ENCODE measurements around the gene FUCA1. TPM values are rescaled to one million over a fixed set of nuclear protein-coding genes. Genes with fewer than 3 reads are reported as not detected.

The FUCA1 gene
- total RNA-seq, 4 donors from 2014 or later: 75.5 to 133 (median 112) TPM

DNA sequence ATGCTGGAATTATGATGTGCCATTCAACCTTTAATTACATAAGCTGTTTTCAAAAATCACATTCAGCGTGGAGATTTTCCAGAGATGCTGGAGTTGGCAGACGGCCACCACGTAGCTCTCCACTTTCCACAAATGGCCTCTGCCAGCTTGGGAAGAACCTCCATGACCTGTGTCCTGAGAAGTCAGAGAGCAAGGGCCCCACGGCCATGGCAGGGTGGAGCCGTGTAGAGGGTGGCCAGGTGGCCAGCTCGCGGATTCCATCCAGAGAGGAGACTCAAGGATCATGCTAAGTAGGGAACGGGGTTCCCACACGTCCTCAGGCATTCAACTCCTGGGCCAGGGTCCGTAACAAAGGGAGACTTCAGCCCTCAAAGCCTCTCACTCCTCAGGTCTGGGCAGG is 66.2 kb downstream of the FUCA1 start:
- intact Hi-C loops (cut with DNase I): no loop called here
- Histone ChIP-seq H3K9me3 (no peaks in the 10 kb centered on the region), H3K4me1 (peaks cover 8 to 20% of the 10 kb centered on the region in 2 donors), H3K4me3 (replicated peaks in 1 of 3) (no peak overlapping the region), H3K27ac (no peak overlapping the region), H3K27me3 (no peaks in the 10 kb centered on the region), H3K36me3 (no peaks in the 10 kb centered on the region)
- WGBS, 2 donors: 65 to 70% methylated on average over 9 to 10 of the region's 10 CpGs
- DNase-seq: no peak
- TF ChIP-seq, protein P1, sequence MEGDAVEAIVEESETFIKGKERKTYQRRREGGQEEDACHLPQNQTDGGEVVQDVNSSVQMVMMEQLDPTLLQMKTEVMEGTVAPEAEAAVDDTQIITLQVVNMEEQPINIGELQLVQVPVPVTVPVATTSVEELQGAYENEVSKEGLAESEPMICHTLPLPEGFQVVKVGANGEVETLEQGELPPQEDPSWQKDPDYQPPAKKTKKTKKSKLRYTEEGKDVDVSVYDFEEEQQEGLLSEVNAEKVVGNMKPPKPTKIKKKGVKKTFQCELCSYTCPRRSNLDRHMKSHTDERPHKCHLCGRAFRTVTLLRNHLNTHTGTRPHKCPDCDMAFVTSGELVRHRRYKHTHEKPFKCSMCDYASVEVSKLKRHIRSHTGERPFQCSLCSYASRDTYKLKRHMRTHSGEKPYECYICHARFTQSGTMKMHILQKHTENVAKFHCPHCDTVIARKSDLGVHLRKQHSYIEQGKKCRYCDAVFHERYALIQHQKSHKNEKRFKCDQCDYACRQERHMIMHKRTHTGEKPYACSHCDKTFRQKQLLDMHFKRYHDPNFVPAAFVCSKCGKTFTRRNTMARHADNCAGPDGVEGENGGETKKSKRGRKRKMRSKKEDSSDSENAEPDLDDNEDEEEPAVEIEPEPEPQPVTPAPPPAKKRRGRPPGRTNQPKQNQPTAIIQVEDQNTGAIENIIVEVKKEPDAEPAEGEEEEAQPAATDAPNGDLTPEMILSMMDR (IDR thresholded peaks at IDR 0.05): no peak
- TF ChIP-seq POLR2A (IDR thresholded peaks at IDR 0.05): no peak

DNA sequence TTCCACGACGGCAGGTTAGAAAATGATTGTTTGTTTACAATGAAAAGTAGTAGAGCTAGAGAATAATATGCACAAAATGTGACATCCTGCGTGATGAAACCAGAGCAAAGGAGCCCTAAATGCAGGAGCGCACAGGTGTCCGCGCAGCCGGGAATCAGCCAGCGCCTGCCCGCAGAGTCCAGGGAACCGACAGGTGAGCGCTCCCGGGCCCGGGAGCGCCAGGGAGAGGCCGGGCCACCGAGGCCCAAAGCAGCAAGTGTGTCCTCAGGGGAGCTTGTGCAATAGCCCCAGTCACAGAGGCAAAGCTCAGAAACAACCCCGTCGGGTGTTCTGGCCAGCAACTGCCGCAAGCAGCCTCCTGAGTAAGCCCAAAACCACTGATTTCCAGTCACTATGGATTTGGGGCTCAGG is 66.7 kb downstream of the FUCA1 start:
- intact Hi-C loops (cut with DNase I): no loop called here
- no peaks in the 10 kb centered on the region for H3K36me3 ChIP-seq

DNA sequence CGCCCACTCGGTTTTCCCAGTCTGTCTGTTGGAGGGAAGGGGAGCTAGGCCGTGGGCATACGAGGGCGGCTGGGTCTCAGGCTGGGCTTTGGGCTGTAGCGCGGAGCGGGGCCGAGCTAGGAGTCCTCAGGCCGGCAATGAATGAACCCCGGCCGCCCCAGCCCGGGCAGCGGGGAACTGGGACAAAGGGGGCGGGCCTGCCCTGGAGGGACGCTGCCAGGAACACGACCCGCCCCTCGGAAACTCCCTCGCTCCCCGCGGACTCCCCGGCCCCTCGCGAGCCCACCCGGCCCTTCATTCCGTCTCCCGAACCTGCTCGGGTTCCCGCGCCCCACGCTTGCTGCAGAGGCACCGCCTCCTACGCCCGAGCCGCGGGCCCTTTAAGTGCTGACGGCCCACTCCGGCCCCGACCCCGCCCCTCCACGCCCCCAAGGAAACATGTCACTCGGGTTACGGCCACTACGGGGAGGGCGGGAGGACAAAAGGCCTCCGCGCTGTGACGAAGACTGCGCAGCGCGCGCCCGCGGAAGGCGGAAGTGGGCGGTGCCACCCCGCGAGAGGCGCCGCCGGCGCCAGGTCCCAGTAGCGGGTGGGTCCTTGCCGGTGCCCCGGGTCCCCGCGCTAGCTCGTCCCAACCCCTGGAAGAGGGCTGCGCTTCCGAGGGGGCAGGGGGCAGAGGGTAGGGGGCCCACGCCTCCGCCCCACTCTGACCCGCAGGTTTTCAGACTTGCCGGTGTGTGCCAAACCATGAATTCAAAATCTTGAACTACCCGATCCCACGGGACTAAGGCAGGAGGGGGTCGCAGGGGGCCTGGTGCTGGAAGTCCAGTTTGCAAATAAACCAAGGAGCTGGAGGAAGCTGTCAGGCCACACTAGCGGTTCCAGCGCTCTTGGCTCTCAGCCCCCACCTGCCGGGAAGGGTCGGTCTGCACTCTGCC is 67.4 kb downstream of the FUCA1 start, which contains the start of gene GALE:
GALE (minus strand) TSS at position 355 of the 938 bp plus-strand sequence. CDS start 1,747 bp downstream, outside the sequence.
- Histone ChIP-seq H3K27me3 (no peaks in the 10 kb centered on the region), H3K36me3 (peaks cover 0 to 2% of the 10 kb centered on the region in 2 donors), H3K4me1 (peaks cover 8 to 20% of the 10 kb centered on the region in 2 donors), H3K9me3 (no peaks in the 10 kb centered on the region), H3K27ac (peak within 1 kb of the TSS; percentile 59 to 89 (median 73)), H3K4me3 (replicated peaks in 1 of 3) (peak within 1 kb of the TSS; percentile 68 to 91 (median 70))
- WGBS, 2 donors: 0% methylated on average over 6 to 33 of the region's 82 CpGs
- peak in 1 of 2 donors; percentile 74 for TF ChIP-seq POLR2A (IDR thresholded peaks at IDR 0.05)
- TF ChIP-seq, protein P1 (IDR thresholded peaks at IDR 0.05): peak in 1 of 6 experiments; percentile 17
- DNase-seq: peak; percentile 97 to 98
- intact Hi-C loops (cut with DNase I): no loop called here

More for the DNA sequence above, 66.7 kb downstream of the FUCA1 start:
- H3K27ac ChIP-seq: peak overlapping the region; percentile 59 to 89 (median 73)
- DNase-seq: peak; percentile 26 to 45
- H3K4me1 ChIP-seq: peaks cover 8 to 20% of the 10 kb centered on the region in 2 donors
- TF ChIP-seq POLR2A (IDR thresholded peaks at IDR 0.05): no peak
- TF ChIP-seq, protein P1 (IDR thresholded peaks at IDR 0.05): no peak
- peak overlapping the region; percentile 68 to 91 (median 70) for H3K4me3 ChIP-seq (replicated peaks in 1 of 3)
- H3K9me3 ChIP-seq: no peaks in the 10 kb centered on the region
- no peaks in the 10 kb centered on the region for H3K27me3 ChIP-seq
- WGBS, 2 donors: 19 to 27% methylated on average over 8 to 19 of the region's 19 CpGs

DNA sequence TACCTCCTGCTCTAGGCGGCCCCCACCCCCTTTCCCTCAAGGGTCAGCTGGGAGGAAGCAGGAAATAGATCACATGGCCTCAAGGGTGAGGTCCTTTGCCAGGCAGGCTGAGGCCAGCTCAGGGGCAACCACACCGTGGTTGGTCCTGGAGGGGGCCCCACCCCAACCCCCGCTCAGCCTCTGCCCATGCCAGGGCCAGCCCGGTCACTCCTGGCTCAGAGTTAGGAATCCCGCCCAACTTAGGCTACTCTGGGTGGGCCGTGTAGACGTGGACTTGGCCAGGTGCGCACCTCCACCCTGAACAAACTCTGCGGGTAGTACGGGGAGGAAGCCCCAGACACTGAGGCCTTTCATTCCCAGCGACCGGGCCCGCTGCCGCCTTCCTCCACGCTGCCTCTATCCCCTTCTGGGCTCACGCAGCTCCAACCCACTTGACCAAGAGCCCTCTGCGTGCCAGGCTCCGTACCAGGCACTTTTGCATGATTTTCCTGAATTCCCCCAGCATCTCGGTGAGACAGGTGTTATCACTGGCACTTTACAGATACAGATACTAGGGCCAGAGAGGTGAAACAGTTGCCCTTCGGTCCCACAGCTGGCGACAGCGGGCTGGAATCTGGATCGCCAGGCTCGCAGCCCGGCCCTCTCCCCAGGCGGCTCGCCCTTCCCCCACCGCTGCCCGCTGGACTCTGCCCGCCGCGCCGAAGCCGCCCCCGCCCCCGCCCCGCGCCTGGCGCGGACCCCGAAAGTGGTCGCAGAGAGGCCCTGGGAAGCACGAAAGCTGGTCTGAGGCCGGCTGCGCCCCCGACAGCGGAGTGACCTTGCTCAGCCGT is 68.3 kb downstream of the FUCA1 start:
- Histone ChIP-seq H3K36me3 (peaks cover 0 to 5% of the 10 kb centered on the region in 2 donors), H3K4me1 (peaks cover 8 to 20% of the 10 kb centered on the region in 2 donors), H3K27ac (peak overlapping the region in 2 of 3 donors; percentile 73 to 89), H3K27me3 (no peaks in the 10 kb centered on the region), H3K4me3 (replicated peaks in 1 of 3) (peak overlapping the region; percentile 64 to 71 (median 70)), H3K9me3 (no peaks in the 10 kb centered on the region)
- TF ChIP-seq, protein P1 (IDR thresholded peaks at IDR 0.05): no peak
- no peak for TF ChIP-seq POLR2A (IDR thresholded peaks at IDR 0.05)
- intact Hi-C loops (cut with DNase I): no loop called here
- 2 to 8% methylated on average over 9 to 18 of the region's 48 CpGs for WGBS, 2 donors
- DNase-seq: peak; percentile 51 to 55
